Measurements from ENCODE around the gene PNLDC1.
A peak's percentile ranks its signal among the peaks of the same experiment; 100 is the strongest.
"Not testable (repeated sequence)": the region's sequence is repeated elsewhere in the genome, so short reads cannot be mapped to it uniquely, and the experiment has no call there.

PNLDC1 gene

DNA sequence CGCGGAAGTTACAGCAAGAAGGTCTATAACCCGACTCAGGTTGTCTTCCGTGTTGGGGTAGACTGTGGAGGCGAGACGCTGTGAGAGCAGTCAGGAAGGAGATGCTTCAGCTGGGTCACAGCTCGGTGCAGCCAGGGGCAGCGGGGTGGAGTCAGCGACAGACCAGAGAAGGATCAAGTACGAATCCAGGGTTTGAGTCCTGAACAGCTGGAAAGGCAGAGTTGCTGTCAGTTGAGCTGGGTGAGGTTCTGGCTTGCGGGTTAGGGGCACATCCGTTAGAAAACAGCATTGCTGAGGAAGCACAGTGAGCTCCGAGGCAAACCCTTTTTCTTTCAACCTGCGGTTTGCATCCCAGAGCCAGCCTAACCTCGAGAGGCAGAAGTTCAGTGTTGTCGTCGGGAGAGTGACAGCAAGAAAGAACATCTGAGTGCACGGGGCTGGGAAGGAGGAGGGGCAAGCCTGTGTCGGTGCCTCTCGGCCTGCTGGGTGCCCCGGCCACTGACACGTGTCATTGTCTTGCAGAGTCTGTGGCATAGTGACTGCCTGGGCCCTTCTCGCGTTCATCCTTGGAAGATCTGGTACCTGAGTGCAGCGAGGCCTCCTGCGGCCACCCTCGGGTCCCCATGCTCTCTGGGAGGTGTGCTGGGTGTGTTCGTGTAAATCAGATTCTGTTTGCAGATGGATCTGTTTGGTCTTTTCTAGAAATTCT is 20.0 kb downstream of the PNLDC1 start:
- no peak for DNase-seq (ENCODE audit: low spot score)

GRCh38 chr6:159821122-159821521 is 21.0 kb downstream of the PNLDC1 start:
- no peak for DNase-seq (ENCODE audit: low spot score)

DNA sequence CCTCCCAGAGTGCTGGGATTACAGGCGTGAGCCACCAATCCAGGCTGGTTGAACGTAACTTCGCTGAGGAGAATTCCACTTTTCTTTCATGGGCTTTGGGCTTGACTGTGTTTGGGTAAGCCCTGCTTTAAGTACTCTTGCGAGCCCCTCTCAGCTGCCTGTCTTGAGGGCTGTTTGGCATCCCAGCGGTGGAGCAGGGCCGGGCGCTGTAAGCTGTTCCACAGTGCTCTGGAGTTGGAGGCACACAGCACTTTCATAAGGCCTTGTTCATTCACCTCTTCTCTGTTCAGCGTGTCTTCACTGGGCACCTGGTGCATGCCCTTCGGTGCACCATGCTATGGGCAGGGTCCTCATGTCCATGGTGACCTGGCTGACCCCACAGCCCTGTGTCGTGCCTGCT is 21.6 kb downstream of the PNLDC1 start:
- no peak for DNase-seq (ENCODE audit: low spot score)

DNA sequence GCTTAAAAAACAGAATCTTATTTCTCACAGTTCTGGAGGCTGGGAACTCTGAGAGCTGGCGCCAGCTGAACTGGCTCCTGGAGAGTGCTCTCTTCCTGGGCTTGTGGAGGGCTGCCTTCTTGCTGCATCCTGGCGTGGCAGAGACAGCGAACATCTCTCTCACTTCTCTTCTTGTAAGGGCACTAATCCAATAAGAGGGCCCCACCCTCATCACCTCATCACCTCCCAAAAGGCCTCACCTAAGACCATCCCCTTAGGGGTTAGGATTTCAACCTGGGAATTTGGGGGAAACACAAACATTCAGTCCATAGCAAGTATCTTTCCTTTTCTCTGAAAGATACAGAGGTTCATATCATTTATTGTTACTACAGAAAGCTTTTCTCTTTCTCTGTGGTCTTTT is 23.9 kb downstream of the PNLDC1 start:
- no peak for DNase-seq (ENCODE audit: low spot score)

GRCh38 chr6:159824690-159825089 is 24.6 kb downstream of the PNLDC1 start:
- not testable (repeated sequence) for DNase-seq (ENCODE audit: low spot score)

DNA sequence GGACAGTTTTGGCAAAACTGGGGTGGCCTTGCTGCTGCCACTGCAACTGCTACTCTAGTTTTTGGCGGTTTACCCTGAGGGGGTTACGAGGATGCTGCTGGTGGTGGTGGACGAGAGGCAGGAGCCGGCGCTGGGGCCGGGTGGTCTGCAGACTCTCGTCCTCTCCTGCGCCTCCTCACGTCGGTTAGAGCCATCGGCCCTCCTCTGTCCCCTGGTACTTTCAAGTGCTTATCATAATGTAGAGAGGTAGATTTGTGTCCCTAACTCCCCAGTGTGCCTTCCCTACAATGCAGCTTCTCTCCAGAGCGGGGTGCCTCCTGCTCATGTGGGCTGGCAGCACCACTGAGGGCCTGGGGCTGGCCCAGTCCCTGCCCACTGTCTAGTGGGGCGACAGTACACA is 25.9 kb downstream of the PNLDC1 start:
- no peak for DNase-seq (ENCODE audit: low spot score)

GRCh38 chr6:159826968-159827647 is 27.0 kb downstream of the PNLDC1 start:
- DNase-seq (ENCODE audit: low spot score) = no peak

DNA sequence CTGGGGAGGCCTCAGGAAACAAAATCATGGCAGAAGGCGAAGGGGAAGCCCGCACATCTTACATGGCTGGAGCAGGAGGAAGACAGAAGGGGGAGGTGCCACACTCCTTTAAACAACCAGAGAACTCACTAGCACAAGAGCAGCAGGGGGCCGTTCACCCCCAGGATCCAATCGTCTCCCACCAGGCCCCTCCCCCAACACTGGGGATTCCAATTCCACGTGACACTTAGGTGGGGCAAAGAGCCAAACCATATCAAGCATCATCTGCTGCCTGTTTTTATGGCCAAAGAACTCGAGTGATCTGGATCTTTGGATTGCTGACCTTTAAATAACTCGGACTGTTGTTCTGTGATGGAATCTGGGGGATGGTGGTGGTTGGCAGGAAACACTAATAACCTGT is 28.0 kb downstream of the PNLDC1 start:
- DNase-seq (ENCODE audit: low spot score) = no peak

GRCh38 chr6:159829526-159829925 is 29.4 kb downstream of the PNLDC1 start:
- DNase-seq (ENCODE audit: low spot score) = no peak

DNA sequence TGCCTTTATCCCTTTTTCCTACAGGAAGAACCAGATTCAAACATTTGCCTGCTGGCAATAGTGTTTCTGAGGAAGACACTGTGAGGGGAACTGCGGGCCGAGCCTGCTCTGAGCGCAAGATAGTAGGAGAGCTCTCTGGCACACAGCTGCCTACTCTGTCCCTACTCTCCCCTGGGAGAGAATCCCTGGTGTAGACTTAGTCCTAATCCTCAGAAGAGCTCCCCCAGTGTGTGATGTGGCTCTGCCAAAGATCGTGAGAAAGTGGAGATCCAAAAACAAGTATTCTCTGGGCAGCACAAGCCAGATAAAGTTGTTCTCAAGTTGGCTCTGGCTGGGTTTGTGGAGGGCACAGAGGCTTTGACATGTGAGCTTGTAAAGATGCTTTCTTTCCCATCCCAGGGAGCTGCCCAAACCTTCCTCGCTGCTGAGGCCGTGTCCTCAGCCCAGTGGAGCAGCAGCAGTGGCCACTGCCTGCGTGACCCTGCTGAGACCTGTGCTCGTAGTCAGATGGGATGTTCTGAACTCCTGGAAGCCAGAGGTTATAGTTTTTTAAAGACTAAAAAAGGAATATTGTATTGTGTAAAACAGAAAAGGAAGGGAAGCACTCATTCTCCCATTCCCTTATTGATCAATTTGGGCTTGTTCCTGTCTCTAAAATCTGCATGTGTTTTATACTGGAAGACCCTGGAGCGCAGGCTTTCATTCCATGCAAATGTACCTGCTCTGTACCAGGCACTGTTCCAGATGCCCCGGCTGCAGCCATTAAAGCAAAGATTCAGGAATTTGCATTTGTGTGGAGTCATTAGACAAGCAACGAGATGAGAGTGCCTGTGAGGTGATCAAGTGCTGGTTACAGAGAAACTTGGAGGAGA is 30.7 kb downstream of the PNLDC1 start:
- DNase-seq (ENCODE audit: low spot score) = no peak

DNA sequence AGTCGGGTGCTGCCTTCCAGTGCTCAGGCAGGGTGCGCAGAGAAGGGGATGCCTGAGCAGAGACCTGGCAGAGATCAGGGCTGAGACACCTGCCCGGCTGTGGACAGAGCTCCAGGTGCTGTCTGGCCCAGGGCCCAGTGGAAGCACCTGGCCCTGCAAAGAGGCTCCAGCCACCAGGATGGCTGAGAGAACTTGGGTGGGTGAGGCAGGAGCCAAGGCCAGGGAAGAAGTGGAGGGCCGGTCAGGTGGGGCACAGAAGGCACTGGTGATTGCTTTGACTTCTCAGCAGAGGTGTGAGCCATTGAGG is 31.2 kb downstream of the PNLDC1 start:
- no peak for DNase-seq (ENCODE audit: low spot score)

- no peak for DNase-seq (ENCODE audit: low spot score)
Measured at GRCh38 chr6:159832946-159833345, 32.9 kb downstream of the PNLDC1 start.

DNA sequence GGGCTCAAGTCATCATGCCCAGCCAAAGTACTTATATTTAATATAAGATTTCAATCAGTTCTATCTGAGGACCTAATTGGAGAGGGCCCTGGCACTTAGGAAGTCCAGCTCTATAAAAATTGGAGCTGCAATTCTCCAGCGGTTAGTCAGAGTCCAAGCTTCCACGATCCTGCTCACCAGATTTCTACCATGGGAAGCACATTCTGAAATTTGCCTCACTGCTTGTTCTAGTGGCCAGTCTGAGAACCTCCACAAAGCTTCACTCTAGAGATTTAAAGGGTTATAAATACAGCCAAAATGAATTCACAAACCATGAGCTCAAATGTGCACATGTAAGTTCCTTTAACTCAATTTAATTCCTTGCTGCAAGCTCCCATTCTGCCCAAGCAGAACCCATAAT is 33.5 kb downstream of the PNLDC1 start:
- peak; percentile 58 for DNase-seq (ENCODE audit: low spot score)

DNA sequence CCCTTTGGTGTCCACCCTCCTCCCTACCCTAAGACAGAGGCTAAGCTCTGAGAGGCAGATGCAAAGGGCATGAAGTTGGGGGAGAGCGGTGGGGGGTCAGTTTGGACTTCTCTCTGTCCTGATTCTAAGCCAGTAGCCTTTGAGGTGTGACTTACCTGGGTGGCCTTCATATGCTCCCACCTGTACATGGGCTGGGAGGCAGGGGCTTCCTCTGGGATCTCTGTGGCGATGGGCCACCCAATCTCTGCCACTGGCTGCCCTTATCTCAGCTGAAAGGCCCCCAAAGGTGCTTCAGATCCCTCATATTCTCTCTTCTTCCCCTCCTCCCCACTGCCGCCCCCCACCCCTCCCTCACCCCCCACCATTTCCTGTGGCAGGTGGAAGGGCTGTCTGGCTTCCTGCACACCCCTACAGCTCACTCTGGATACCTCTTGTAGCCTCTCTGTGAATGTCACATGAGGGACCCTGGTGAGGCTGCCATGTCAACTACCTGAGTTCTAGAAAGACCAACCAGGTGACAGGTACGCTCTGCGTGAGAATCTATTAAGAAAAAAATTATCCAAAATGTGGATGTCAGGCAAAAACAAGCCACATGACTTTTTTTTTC is 34.0 kb downstream of the PNLDC1 start:
- no peak for DNase-seq (ENCODE audit: low spot score)

- no peak for DNase-seq (ENCODE audit: low spot score)
Measured at GRCh38 chr6:159836718-159837490, 36.8 kb downstream of the PNLDC1 start.

GRCh38 chr6:159837511-159837910 is 37.4 kb downstream of the PNLDC1 start:
- no peak for DNase-seq (ENCODE audit: low spot score)

GRCh38 chr6:159838020-159838744 is 38.1 kb downstream of the PNLDC1 start:
- DNase-seq (ENCODE audit: low spot score) = no peak

DNA sequence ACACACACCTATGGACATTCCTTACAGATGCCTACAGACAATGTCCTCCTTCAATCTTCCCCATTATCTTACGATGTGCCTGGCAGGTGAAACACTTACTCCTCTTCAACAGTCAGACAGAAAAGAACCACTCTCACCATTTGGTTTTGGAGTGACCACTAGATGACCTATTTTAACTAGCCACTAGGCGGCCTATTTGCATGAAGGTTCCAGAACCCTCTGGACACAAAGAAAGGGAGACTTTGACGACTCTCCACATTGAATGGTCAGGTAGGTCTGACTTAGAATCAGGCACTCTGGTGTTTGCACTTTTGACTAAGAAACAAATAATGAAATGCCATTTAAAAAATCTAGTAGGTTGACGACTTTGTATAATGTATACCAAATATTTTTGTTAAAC is 42.0 kb downstream of the PNLDC1 start:
- no peak for DNase-seq (ENCODE audit: low spot score)

- DNase-seq (ENCODE audit: low spot score) = no peak
Measured at GRCh38 chr6:159844737-159845645, 44.9 kb downstream of the PNLDC1 start.

DNA sequence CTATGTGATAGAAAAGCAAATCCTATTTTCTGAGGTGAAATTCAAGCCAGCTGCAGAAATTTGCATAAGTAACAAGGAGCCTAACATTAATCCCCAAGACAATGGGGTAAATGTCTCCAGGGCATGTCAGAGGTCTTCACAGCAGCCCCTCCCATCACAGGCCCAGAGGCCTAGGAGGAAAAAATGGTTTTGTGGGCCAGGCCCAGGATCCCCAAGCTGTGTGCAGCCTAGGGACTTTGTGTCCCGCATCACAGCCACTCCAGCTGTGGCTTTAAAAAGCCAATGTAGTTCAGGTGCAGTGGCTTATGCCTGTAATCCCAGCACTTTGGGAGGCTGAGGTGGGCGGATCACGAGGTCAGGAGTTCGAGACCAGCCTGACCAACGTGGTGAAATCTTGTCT is 48.5 kb downstream of the PNLDC1 start:
- not testable (repeated sequence) for DNase-seq (ENCODE audit: low spot score)

Data from AG08396 (cell line).